Fibroblast of the conjunctiva (primary cell): Measurements from ENCODE around the gene SSBP3.
"Not testable (repeated sequence)": the region's sequence is repeated elsewhere in the genome, so short reads cannot be mapped to it uniquely, and the experiment has no call there.

ENCODE experiments used
- DNase-seq: peaks from one replicate; pipeline ENCODE4 v3.0.0-alpha.2; 2010; ENCODE audit warnings: low read depth

SSBP3 gene

GRCh38 chr1:54392401-54392800, 13.8 kb downstream of the SSBP3 start:
- DNase-seq, result no peak

DNA sequence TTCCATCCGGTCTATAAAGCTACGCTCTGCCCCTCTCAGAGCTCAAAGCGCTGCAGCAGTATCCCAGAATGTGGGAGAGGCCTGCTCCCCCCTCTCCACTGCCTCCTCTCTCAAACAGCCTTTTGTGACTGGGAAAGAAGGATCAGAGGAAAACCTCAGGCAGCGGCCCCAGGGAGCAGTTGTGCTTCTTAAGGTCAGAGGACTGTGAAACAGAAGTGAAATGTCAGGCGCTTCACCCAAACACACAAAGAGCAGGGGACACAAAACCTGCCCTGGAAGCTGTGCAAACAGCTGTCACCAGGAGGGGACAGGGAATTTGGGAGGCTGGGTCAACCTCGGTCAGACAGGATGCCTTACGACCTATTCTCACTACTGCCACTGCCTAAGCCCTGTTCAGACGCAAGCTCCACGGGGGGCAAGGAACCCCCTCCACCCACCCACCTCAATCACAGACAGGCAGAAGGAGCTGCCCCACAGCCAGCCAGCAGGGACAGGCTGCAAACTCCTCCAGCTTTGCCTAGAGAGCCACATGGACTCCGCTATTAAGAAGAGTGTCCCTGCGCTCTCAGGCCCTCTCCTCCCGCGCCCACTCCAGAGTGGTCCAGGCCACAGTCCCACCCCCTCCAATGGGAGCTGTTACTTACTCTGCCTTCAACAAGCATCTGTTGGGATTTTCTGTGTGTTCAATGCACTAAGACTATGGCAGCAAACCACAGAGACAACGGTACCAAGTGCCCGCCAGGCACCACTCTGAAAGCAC, 14.6 kb downstream of the SSBP3 start:
- no peak for DNase-seq

GRCh38 chr1:54390655-54391054, 15.5 kb downstream of the SSBP3 start:
- DNase-seq, result no peak

- not testable (repeated sequence) for DNase-seq
Measured at GRCh38 chr1:54389608-54390007, 16.6 kb downstream of the SSBP3 start.

DNA sequence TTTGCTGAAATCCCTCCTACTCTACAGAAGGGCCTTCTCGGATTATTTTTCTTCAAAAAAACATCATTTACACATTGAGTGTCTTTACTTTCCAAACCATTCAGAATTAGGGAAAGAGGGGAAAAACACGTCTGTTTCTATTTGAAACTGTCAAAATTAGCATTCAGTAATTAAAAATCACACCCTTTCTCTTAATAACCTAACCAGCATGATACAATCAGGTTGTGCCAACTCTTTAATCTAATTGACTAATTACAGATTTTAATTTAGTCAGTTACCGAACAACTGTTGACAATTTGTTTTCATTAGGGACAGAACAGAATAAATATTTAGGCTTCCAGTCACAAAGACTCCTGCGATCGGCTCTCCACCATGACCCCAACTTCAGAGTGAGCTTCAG, 18.8 kb downstream of the SSBP3 start:
- no peak for DNase-seq

GRCh38 chr1:54385727-54386022, 20.5 kb downstream of the SSBP3 start:
- no peak for DNase-seq

GRCh38 chr1:54384918-54385726, 21.1 kb downstream of the SSBP3 start:
- DNase-seq, result no peak

- no peak for DNase-seq
Measured at GRCh38 chr1:54384471-54384870, 21.7 kb downstream of the SSBP3 start.

DNA sequence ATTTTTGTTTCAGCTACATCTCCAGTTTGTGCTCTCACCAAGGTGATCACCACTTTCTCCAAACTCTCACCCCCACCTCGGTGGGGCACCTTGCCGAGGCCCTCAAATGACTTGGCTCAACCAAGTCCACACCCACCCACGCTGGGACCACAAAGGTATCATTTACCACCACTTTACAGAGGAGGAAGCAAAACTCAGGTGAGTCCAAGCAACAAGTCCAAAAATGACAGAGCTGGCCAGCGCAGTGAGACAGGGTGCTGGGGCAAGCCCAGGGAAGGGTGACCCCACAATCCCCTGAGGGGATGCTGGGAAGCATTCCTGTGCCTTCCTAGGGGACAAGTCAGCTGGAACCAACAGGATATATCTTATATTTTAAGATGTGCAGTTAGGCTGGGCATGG, 24.7 kb downstream of the SSBP3 start:
- no peak for DNase-seq

GRCh38 chr1:54380290-54380882, 25.8 kb downstream of the SSBP3 start:
- DNase-seq, result no peak

- no peak for DNase-seq
Measured at GRCh38 chr1:54379555-54380289, 26.5 kb downstream of the SSBP3 start.

DNA sequence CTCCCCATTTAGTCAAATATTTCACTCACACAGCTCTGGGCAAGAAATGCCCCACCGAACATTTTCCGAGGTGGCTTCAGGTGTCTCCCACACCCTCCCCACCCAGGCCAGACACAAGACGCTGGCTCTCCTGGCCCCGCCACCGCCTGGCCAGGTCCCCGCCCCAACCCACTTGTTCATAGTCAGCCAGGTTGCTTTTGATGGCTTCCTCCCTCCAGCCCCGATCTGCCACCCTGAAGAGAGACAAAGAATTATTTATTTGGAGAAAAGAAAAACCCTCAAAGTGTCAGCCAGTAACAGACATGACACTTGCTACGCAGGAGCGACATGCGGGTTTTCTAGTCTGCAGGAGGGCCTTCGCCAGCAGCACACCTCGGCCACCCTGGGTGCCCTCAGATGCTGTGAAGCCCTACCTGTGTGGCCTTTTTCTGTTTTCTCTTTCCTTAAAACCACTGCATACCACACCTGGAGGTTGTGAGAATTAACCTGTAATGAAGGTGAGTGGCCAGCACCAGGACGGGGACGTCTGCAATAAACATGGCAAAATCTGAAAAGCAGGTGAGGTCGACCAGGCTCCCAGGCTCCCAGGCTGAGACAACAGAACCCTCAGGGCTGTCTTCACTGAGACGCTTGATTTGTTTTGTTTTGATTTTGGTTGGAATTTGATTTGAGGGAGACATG, 27.2 kb downstream of the SSBP3 start:
- DNase-seq, result no peak

DNA sequence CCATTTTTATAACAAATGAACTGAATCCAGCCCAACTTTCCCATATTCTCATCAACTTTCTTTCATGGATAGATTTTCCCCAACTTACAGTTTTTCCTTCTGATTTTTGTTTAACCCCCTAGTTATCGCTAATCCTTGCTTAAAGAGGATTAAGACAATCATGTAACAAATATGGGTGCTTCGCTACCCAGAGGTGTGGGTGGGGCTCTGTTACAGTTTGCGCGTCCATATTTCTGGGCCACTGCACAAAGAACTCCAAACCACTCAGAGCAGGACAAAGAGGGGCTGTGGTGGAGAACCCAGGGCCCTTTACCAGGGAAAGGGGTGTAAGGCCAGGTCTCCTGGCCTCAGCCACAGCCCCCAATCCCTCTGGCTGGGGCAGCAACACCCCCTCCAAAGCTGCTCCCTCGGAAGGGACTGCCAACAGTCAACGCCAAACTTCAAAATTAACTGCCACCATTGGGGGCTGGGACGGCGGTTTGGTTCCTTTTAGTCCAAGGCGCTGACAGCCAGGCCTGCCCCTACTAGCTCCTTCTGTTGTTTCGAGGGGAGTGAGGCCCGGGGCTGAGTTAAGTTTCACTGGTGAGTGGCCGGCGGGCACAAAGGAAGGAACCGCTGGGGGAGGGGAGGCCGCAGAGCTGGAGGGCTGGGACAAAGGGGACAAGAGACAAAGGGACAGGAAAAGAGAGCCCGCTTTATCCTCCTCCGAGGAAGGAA, 27.9 kb downstream of the SSBP3 start:
- DNase-seq, result no peak

- no peak for DNase-seq
Measured at GRCh38 chr1:54377040-54377691, 29.0 kb downstream of the SSBP3 start.

DNA sequence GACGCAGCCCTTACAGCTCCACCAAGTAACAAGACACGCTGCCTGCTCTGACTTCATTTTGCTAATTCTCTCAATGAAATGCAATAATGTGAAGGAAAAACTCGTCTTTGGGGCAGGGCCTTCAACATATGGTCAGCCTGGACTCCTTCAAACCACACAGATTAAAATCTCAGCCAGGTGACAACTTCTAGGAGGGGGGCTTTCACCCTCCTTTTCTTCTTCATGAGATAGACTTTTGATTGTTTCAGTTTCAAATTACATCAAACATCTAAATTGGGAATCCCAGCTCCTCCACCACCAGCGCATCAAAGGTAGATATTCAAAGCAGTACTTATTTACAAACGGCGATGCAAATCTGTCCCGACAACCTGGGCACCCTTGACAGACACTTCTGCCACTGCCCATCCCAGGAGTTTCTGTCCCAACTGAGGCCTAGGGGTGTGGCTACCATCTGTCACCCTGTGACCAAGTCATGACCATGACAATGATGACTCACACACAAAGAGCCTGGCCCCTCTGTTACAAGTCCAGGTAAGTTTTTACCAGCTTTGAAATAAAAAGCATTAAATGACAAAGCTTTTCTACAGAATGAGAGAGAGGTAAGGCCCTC, 29.7 kb downstream of the SSBP3 start:
- DNase-seq, result no peak

GRCh38 chr1:54375712-54376429, 30.3 kb downstream of the SSBP3 start:
- DNase-seq, result no peak

- no peak for DNase-seq
Measured at GRCh38 chr1:54375298-54375697, 30.9 kb downstream of the SSBP3 start.

DNA sequence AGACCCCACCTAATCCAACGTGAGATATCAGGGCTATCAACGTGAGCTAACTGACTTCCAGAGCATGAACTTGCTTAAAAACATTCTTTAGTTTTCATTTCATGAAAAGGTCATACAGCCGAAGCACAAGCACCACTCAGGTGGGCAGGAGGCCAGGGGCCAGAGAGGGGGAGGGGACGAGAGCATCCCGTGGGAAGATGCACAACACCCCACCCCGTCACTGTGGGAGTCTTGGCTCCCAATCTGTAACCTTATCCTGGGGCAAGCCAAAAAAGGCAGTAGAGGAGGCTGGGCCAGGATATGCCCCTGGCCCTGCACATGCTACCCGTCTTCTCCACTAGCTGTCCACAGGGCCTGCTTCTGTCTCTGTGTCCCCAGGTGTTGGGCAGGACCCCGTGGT, 31.4 kb downstream of the SSBP3 start:
- no peak for DNase-seq

GRCh38 chr1:54372978-54373377, 33.2 kb downstream of the SSBP3 start:
- DNase-seq, result no peak

GRCh38 chr1:54371942-54372275, 34.3 kb downstream of the SSBP3 start:
- no peak for DNase-seq
